OCI-LY3 (cell line): ENCODE data around the gene EFR3B.

Experiments used
- H2AFZ ChIP-seq: fragments of 200-600, 300-600 bp; shearing (Covaris generic); 2 replicates; pipeline ENCODE4 v1.6.0; 2014; ENCODE audit warnings: antibody characterized with exemption, low read depth, low read length
- H3K27ac ChIP-seq: fragments of 200-600, 300-600 bp; sonication (generic); 2 replicates; pipeline ENCODE4 v1.5.1; 2014; ENCODE audit warnings: mild to moderate bottlenecking, low read length, moderate library complexity, mixed read lengths
- H3K27me3 ChIP-seq: fragments of 200-600, 300-600 bp; sonication (generic); 2 replicates; pipeline ENCODE4 v1.6.1; 2014; ENCODE audit warnings: low read depth, low read length, mixed read lengths
- H3K36me3 ChIP-seq: fragments of 200-600, 300-600 bp; sonication (generic); replicated peaks from 2 replicates; pipeline ENCODE3; 2014; ENCODE audit warnings: low read depth, low read length, mixed read lengths
- H3K4me1 ChIP-seq: fragments of 300-600, 200-600 bp; sonication (generic); 2 replicates; pipeline ENCODE4 v1.6.1; 2014; ENCODE audit warnings: low read length, mixed read lengths
- H3K4me2 ChIP-seq: fragments of 200-600, 300-600 bp; sonication (generic); 2 replicates; pipeline ENCODE4 v1.6.1; 2014; ENCODE audit warnings: low read length, mixed read lengths
- H3K4me3 ChIP-seq: fragments of 300-600, 200-600 bp; sonication (generic); 2 replicates; pipeline ENCODE4 v1.5.1; 2014; ENCODE audit warnings: antibody characterized with exemption, mild to moderate bottlenecking, low read length, moderate library complexity
- H3K79me2 ChIP-seq: fragments of 300-600, 200-600 bp; shearing (Covaris generic); 2 replicates; pipeline ENCODE4 v1.6.1; 2014; ENCODE audit warnings: mild to moderate bottlenecking, low read length, mixed read lengths
- H3K9ac ChIP-seq: fragments of 300-600, 200-600 bp; shearing (Covaris generic); 2 replicates; pipeline ENCODE4 v1.6.0; 2014; ENCODE audit warnings: mild to moderate bottlenecking, low read length, moderate library complexity
- H3K9me3 ChIP-seq: fragments of 200-600, 300-600 bp; shearing (Covaris generic); 2 replicates; pipeline ENCODE4 v1.6.1; 2014; ENCODE audit warnings: low read length, mixed read lengths; ENCODE audit not compliant: insufficient read depth
- H4K20me1 ChIP-seq: fragments of 200-600, 300-600 bp; sonication (generic); 2 replicates; pipeline ENCODE4 v1.6.1; 2016; ENCODE audit warnings: low read length, mixed read lengths; ENCODE audit not compliant: insufficient read depth
- EZH2phosphoT487 ChIP-seq: fragments of 200-600 bp; shearing (Covaris generic); IDR thresholded peaks from 2 replicates; pipeline ENCODE4 v1.6.1; 2018; ENCODE audit warnings: antibody characterized with exemption, mixed run types, low read depth
- TF ChIP-seq, protein P1 (sequence below): fragments of 200-600, 300-600 bp; sonication (generic); IDR thresholded peaks from 2 replicates; pipeline ENCODE4 v1.5.1; 2014; ENCODE audit warnings: antibody characterized with exemption, low read length, low read depth

Gene EFR3B

DNA sequence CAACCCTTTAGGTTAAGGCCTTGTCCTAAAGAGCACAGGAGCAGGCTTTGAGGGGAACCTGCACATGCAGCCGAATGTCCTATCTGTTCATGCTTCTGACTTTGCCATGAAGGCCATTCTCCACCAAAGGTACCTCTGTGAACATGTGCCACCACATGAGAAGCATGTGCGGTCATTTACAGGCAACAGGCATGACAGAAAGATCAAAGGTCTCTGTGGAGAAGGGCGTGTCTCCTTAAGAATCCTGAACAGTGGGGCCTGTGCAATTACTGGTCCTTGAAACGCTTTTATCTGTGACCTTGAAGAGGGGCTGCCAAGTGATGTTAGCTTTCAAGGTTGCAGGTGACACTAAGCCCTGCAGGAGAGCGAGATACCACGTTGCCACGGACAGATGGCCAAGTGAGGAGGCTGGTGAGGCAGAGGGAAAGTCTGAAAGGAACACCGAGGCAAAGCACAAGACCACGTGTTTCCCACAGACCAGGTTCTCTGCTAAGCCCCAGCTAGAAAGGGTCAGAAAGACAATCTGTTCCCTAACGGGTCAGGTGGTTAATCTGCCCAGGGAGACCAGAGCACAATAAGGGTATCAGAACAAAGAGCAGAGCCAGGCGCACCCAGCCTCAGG, 146.0 kb downstream of the EFR3B start:
- Histone ChIP-seq H3K27me3 (peaks cover 9% of the 10 kb centered on the region), H3K4me3 (no peak overlapping the region), H2AFZ (no peak overlapping the region), H3K4me1 (no peaks in the 10 kb centered on the region), H3K9ac (no peak overlapping the region), H3K4me2 (no peak overlapping the region), H3K79me2 (no peaks in the 10 kb centered on the region), H4K20me1 (no peaks in the 10 kb centered on the region), H3K9me3 (no peaks in the 10 kb centered on the region), H3K36me3 (no peaks in the 10 kb centered on the region), H3K27ac (no peak overlapping the region)
- no peak for TF ChIP-seq EZH2phosphoT487
- TF ChIP-seq, protein P1, sequence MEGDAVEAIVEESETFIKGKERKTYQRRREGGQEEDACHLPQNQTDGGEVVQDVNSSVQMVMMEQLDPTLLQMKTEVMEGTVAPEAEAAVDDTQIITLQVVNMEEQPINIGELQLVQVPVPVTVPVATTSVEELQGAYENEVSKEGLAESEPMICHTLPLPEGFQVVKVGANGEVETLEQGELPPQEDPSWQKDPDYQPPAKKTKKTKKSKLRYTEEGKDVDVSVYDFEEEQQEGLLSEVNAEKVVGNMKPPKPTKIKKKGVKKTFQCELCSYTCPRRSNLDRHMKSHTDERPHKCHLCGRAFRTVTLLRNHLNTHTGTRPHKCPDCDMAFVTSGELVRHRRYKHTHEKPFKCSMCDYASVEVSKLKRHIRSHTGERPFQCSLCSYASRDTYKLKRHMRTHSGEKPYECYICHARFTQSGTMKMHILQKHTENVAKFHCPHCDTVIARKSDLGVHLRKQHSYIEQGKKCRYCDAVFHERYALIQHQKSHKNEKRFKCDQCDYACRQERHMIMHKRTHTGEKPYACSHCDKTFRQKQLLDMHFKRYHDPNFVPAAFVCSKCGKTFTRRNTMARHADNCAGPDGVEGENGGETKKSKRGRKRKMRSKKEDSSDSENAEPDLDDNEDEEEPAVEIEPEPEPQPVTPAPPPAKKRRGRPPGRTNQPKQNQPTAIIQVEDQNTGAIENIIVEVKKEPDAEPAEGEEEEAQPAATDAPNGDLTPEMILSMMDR, result no peak

DNA sequence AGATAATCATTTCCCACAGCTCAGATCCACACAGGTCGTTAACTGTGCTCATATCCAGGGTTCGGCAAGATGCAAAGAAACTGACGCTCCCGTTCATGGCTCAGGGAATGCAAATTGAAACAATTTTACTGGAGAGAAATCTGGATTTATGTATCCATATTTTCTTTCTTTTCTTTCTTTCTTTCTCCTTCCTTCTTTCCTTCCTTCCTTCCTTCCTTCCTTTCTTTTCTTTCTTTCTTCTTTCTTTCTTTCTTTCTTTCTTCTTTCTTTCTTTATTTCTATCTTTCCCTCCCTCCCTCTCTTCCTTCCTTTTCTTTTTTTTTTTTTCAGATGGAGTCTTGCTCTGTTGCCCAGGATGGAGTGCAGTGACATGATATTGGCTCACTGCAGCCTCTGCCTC, 146.5 kb downstream of the EFR3B start:
- Histone ChIP-seq H3K36me3 (no peaks in the 10 kb centered on the region), H3K4me3 (no peak overlapping the region), H3K4me2 (no peak overlapping the region), H2AFZ (no peak overlapping the region), H3K9ac (no peak overlapping the region), H3K9me3 (no peaks in the 10 kb centered on the region), H4K20me1 (no peaks in the 10 kb centered on the region), H3K27ac (no peak overlapping the region), H3K27me3 (peaks cover 9% of the 10 kb centered on the region), H3K79me2 (no peaks in the 10 kb centered on the region), H3K4me1 (no peaks in the 10 kb centered on the region)
- TF ChIP-seq, protein P1, result no peak
- no peak for TF ChIP-seq EZH2phosphoT487

DNA sequence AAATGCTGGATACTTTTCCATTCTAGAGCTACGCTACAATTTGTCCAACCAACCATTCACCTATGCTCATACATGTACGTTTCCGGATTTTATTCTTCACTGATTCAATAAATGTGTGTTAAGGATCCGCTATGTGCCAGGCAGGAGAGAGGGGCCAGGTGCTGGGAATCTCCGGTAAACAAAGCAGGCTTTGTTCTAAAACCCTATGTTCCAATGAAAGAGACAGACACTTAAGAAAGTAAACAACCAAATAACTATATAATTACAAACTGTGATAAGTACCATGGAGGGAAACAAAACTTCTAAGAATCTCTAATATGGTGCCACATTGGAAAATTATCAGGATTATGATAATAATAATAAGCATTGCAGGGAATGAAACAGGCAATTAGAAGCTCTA, 148.7 kb downstream of the EFR3B start:
- no peak overlapping the region for H3K4me2 ChIP-seq
- no peak overlapping the region for H3K4me3 ChIP-seq
- H3K36me3 ChIP-seq, result no peaks in the 10 kb centered on the region
- H3K27ac ChIP-seq, result no peak overlapping the region
- H2AFZ ChIP-seq, result no peak overlapping the region
- no peaks in the 10 kb centered on the region for H3K4me1 ChIP-seq
- H3K79me2 ChIP-seq, result no peaks in the 10 kb centered on the region
- TF ChIP-seq, protein P1, result no peak
- TF ChIP-seq EZH2phosphoT487, result no peak
- H3K27me3 ChIP-seq, result peaks cover 9% of the 10 kb centered on the region
- H3K9ac ChIP-seq, result no peak overlapping the region
- H3K9me3 ChIP-seq, result no peaks in the 10 kb centered on the region
- no peaks in the 10 kb centered on the region for H4K20me1 ChIP-seq

DNA sequence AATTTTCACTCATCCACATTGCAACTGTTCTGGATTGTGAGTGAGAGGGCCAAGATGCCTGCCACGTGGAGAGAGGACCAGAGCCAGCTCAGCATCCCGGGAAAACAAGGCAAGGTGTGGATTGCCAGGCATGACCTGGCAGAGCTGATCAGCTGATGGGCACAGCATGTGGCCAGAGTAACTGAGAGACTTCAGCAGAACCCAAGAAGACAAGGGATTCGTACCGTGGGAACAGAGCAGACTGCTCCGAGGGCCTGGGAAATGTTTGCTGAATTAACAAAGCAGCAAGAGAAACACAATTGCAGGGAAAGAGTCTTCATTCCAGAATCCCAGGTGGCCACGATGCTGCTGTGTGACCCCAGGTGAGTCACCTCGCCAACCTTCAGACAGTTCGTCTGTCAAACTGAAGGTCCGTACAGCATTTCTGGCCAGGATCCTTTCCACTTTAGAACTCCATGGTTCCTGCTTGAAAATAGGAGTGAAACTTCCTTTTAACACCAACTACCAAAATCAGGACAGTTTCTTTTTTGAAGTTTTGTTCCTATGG, 152.8 kb downstream of the EFR3B start:
- H3K27me3 ChIP-seq, result peaks cover 25% of the 10 kb centered on the region
- H3K9ac ChIP-seq, result no peak overlapping the region
- no peaks in the 10 kb centered on the region for H4K20me1 ChIP-seq
- H3K4me1 ChIP-seq, result 0 out of 2 replicates have a peak, but pooled peaks cover 3% of the 10 kb centered on the region
- no peak overlapping the region for H3K4me3 ChIP-seq
- H3K4me2 ChIP-seq, result no peak overlapping the region
- H3K9me3 ChIP-seq, result no peaks in the 10 kb centered on the region
- no peaks in the 10 kb centered on the region for H3K36me3 ChIP-seq
- no peak overlapping the region for H3K27ac ChIP-seq
- no peak overlapping the region for H2AFZ ChIP-seq
- TF ChIP-seq EZH2phosphoT487, result no peak
- TF ChIP-seq, protein P1, result no peak
- H3K79me2 ChIP-seq, result no peaks in the 10 kb centered on the region
